SW480 (cell line): ENCODE measurements around the gene LINS1.

Source experiments
- DNase-seq: peaks from one replicate; pipeline ENCODE4 v3.0.0-alpha.2; 2016; ENCODE audit warnings: low spot score

Gene LINS1

GRCh38 chr15:100547961-100548360 lies 54.0 kb downstream of the LINS1 start:
- DNase-seq, result no peak

GRCh38 chr15:100544946-100545345 lies 57.0 kb downstream of the LINS1 start:
- DNase-seq, result no peak

GRCh38 chr15:100544338-100544841 lies 57.6 kb downstream of the LINS1 start:
- no peak for DNase-seq

GRCh38 chr15:100542290-100542689 lies 59.7 kb downstream of the LINS1 start:
- DNase-seq, result no peak

- no peak for DNase-seq
These were observed 64.7 kb downstream of the LINS1 start for GRCh38 chr15:100537331-100537730.

- DNase-seq, result no peak
These were observed 65.3 kb downstream of the LINS1 start for GRCh38 chr15:100536733-100537132.

- DNase-seq, result no peak
These were observed 68.1 kb downstream of the LINS1 start for GRCh38 chr15:100533886-100534285.

GRCh38 chr15:100531823-100532327 lies 70.1 kb downstream of the LINS1 start:
- DNase-seq, result no peak

- no peak for DNase-seq
These were observed 70.8 kb downstream of the LINS1 start for GRCh38 chr15:100531204-100531603.

GRCh38 chr15:100529556-100529955 lies 72.4 kb downstream of the LINS1 start:
- no peak for DNase-seq

- no peak for DNase-seq
These were observed 73.1 kb downstream of the LINS1 start, which contains the start of gene CERS3 for GRCh38 chr15:100528833-100529428. Gene CERS3, minus strand, starts transcription at chr15:100528950. Its CDS starts 27,101 bp downstream, at chr15:100501849.

GRCh38 chr15:100526027-100526481 lies 75.9 kb downstream of the LINS1 start:
- DNase-seq, result no peak

GRCh38 chr15:100525436-100525835 lies 76.5 kb downstream of the LINS1 start:
- DNase-seq, result no peak

GRCh38 chr15:100524326-100524725 lies 77.7 kb downstream of the LINS1 start:
- no peak for DNase-seq

GRCh38 chr15:100521907-100522306 lies 80.1 kb downstream of the LINS1 start:
- no peak for DNase-seq

GRCh38 chr15:100520132-100520921 lies 81.7 kb downstream of the LINS1 start:
- DNase-seq, result no peak

GRCh38 chr15:100517846-100518245 lies 84.1 kb downstream of the LINS1 start:
- no peak for DNase-seq
